PC-3 (cell line): Measurements from ENCODE around the gene TKTL1. TPM values are rescaled to one million over a fixed set of nuclear protein-coding genes. Genes with fewer than 3 reads are reported as not detected.

Experiments
- ATAC-seq: fragments of 200-7000 bp; cut with Tn5 transposase; 2 replicates; pipeline ENCODE4 v1.9.1; 2020; ENCODE audit warnings: mild to moderate bottlenecking, moderate library complexity
- BruUV-seq: library from RNA; stranded (reverse); fragments of 400-500 nt; replicated peaks from 2 replicates; lab custom pipeline; 2021; lab: Mats Ljungman, UMichigan
- CTCF ChIA-PET: fragments of 300-600 bp; sonication (Branson Sonifier 250); formaldehyde crosslinking; loops from one replicate; lab custom pipeline; 2022; ENCODE audit warnings: antibody characterized with exemption; lab: Charles Lee
- POLR2A ChIA-PET: fragments of 300-600 bp; sonication (Branson Sonifier 250); formaldehyde crosslinking; loops from one replicate; lab custom pipeline; 2022; ENCODE audit warnings: antibody characterized with exemption; ENCODE audit not compliant: unreplicated experiment; lab: Charles Lee
- DNase-seq: peaks from one replicate; pipeline ENCODE4 v3.0.0-alpha.2; 2015
- H2AFZ ChIP-seq: fragments of 300-600 bp; sonication (generic); 2 replicates; pipeline ENCODE4 v1.6.0; 2016; ENCODE audit warnings: antibody characterized with exemption, low read length
- H3F3A ChIP-seq: fragments of 300-600 bp; sonication (generic); one replicate; pipeline ENCODE4 v1.6.0; 2017; ENCODE audit warnings: antibody characterized with exemption, low read length, control low read depth, mild to moderate bottlenecking; ENCODE audit not compliant: unreplicated experiment
- H3K27ac ChIP-seq: fragments of 300-600 bp; sonication (generic); 2 replicates; pipeline ENCODE4 v1.5.1; 2016; ENCODE audit warnings: mild to moderate bottlenecking, low read length
- H3K27me3 ChIP-seq: fragments of 300-600 bp; sonication (generic); 2 replicates; pipeline ENCODE4 v1.6.1; 2016; ENCODE audit warnings: low read length, mixed read lengths
- H3K36me3 ChIP-seq: fragments of 300-600 bp; sonication (generic); 2 replicates; pipeline ENCODE4 v1.6.1; 2016; ENCODE audit warnings: low read depth, mixed run types, low read length, mixed read lengths
- H3K4me1 ChIP-seq: fragments of 300-600 bp; sonication (generic); 2 replicates; pipeline ENCODE4 v1.5.1; 2016; ENCODE audit warnings: low read length; ENCODE audit not compliant: insufficient read depth
- H3K4me2 ChIP-seq: fragments of 300-600 bp; sonication (generic); 2 replicates; pipeline ENCODE4 v1.6.0; 2016; ENCODE audit warnings: low read length
- H3K4me3 ChIP-seq: fragments of 300-600 bp; sonication (generic); 2 replicates; pipeline ENCODE4 v1.5.1; 2016; ENCODE audit warnings: mild to moderate bottlenecking, low read length, mixed read lengths
- H3K79me2 ChIP-seq: fragments of 300-600 bp; sonication (generic); 2 replicates; pipeline ENCODE4 v1.6.1; 2017; ENCODE audit warnings: low read length, mixed read lengths
- H3K9ac ChIP-seq: fragments of 300-600 bp; sonication (generic); 2 replicates; pipeline ENCODE4 v1.6.0; 2016; ENCODE audit warnings: mild to moderate bottlenecking, low read length
- H3K9me2 ChIP-seq: fragments of 300-600 bp; sonication (generic); replicated peaks from 2 replicates; pipeline ENCODE4 v1.6.1; 2016; ENCODE audit warnings: mixed run types, low read length, mixed read lengths
- H3K9me3 ChIP-seq: fragments of 300-600 bp; sonication (generic); 2 replicates; pipeline ENCODE4 v1.6.1; 2016; ENCODE audit warnings: low read length, mixed read lengths
- H4K20me1 ChIP-seq: fragments of 300-600 bp; sonication (generic); 2 replicates; pipeline ENCODE4 v1.6.1; 2016; ENCODE audit warnings: low read length, mixed read lengths
- CTCF ChIP-seq: fragments of 300-600 bp; sonication (generic); conservative IDR thresholded peaks from 2 replicates; pipeline ENCODE4 v1.5.1; 2017; ENCODE audit warnings: antibody characterized with exemption, low read depth, mild to moderate bottlenecking, low read length
- EZH2 ChIP-seq: fragments of 300-600 bp; sonication (generic); IDR thresholded peaks from one replicate; pipeline ENCODE4 v1.6.1; 2017; ENCODE audit warnings: antibody characterized with exemption, mild to moderate bottlenecking, low read length; ENCODE audit not compliant: unreplicated experiment
- EZH2phosphoT487 ChIP-seq: fragments of 300-600 bp; sonication (generic); IDR thresholded peaks from 2 replicates; pipeline ENCODE4 v1.6.1; 2018; ENCODE audit warnings: mild to moderate bottlenecking, antibody characterized with exemption, low read length, borderline replicate concordance
- intact Hi-C: fragments of 100-400 bp; cut with micrococcal nuclease; formaldehyde crosslinking; loops from 2 replicates; pipeline ENCODE4 v1.9.0; 2023
- total RNA-seq: library from RNA; depleted of rRNA; stranded (reverse); fragments of >200 nt; gene quantifications from 2 replicates; pipeline ENCODE4 v1.2.3, GENCODE V29; 2014

TKTL1 gene
- total RNA-seq, 1 experiment from 2014 or later: not detected

GRCh38 chrX:154371789-154372300, 76.2 kb downstream of the TKTL1 start:
- no peak for ATAC-seq
- peak overlapping the region; percentile 37 for H3K27ac ChIP-seq

GRCh38 chrX:154372612-154373022, 77.0 kb downstream of the TKTL1 start:
- CTCF ChIA-PET: interaction anchor here (1.3 kb wide), 3 partner anchors 10 to 39 kb away, joined by 3 to 7 read pairs (median 3); no protein-coding TSS in a partner anchor
- no peaks in the 10 kb centered on the region for H3K9me3 ChIP-seq
- no peak overlapping the region for H3K27ac ChIP-seq
- peaks cover 9% of the 10 kb centered on the region; the same call in 1 of the 2 replicates for H3K36me3 ChIP-seq
- H3K9ac ChIP-seq: no peak overlapping the region
- H3K79me2 ChIP-seq: peaks cover 77% of the 10 kb centered on the region
- ATAC-seq: no peak
- no peaks in the 10 kb centered on the region for H3F3A ChIP-seq
- BruUV-seq: no TSS peak
- no peak for DNase-seq
- TF ChIP-seq CTCF (no peak), EZH2 (no peak), EZH2phosphoT487 (no peak)
- H3K9me2 ChIP-seq: no peaks in the 10 kb centered on the region
- H4K20me1 ChIP-seq: peaks cover 11% of the 10 kb centered on the region
- intact Hi-C loops: loop anchor here (1.0 to 10.0 kb wide), 2 partner anchors 163 to 398 kb away; partner anchors contain the start of genes HCFC1 and TMEM187
- H3K4me1 ChIP-seq: peaks cover 33% of the 10 kb centered on the region
- H3K27me3 ChIP-seq: no peaks in the 10 kb centered on the region
- POLR2A ChIA-PET: interaction anchor here (1.5 kb wide), 1 partner anchor 39 kb away, joined by 3 read pairs; no protein-coding TSS in a partner anchor
- peak overlapping the region; percentile 85 for H3K4me2 ChIP-seq
- H2AFZ ChIP-seq: no peak overlapping the region
- peak overlapping the region; percentile 74; the same call in 1 of the 2 replicates for H3K4me3 ChIP-seq

More at GRCh38 chrX:154371789-154372300, 76.2 kb downstream of the TKTL1 start:
- Histone ChIP-seq H3K79me2 (peaks cover 79% of the 10 kb centered on the region), H3K4me3 (peak overlapping the region; percentile 74), H3F3A (no peaks in the 10 kb centered on the region), H3K9me3 (no peaks in the 10 kb centered on the region), H3K4me1 (peaks cover 36% of the 10 kb centered on the region), H3K27me3 (no peaks in the 10 kb centered on the region), H3K9ac (peak overlapping the region; percentile 53), H3K4me2 (peak overlapping the region; percentile 85), H4K20me1 (peaks cover 19% of the 10 kb centered on the region), H3K9me2 (no peaks in the 10 kb centered on the region), H2AFZ (peak overlapping the region; percentile 50; the same call in 1 of the 2 replicates), H3K36me3 (peaks cover 17% of the 10 kb centered on the region)
- DNase-seq: no peak
- ChIA-PET CTCF (no interaction called here), POLR2A (no interaction called here)
- intact Hi-C loops: loop anchor here (10.0 kb wide), 1 partner anchor 397 kb away; the partner anchor contains the start of genes HCFC1 and TMEM187
- no TSS peak for BruUV-seq
- TF ChIP-seq EZH2phosphoT487 (no peak), CTCF (no peak), EZH2 (no peak)
